Esophagus squamous epithelium (tissue), 4 donors: ENCODE data around the gene DUS2.

Experiments used
- CTCF ChIP-seq, 6 experiments: fragments of 450-650 bp in 4 of 6; fragments of 200-600 bp in 2 of 6; sonication (generic) in 2 of 6; IDR thresholded peaks; one replicate each; pipeline ENCODE4 v1.5.1; 2016 to 2019; ENCODE audit warnings: antibody characterized with exemption in 6 of 6, mild to moderate bottlenecking in 4 of 6, moderate library complexity in 4 of 6
- POLR2A ChIP-seq, 4 donors: fragments of 450-650 bp; IDR thresholded peaks; one replicate each; pipeline ENCODE4 v1.6.1; 2017; ENCODE audit warnings: antibody characterized with exemption in 4 of 4, mild to moderate bottlenecking in 4 of 4, moderate library complexity in 3 of 4

- no peak for TF ChIP-seq CTCF (IDR thresholded peaks at IDR 0.05)
- TF ChIP-seq POLR2A (IDR thresholded peaks at IDR 0.05): no peak
These were observed 90.7 kb downstream of the DUS2 start for GRCh38 chr16:68113765-68114240.
